ENCODE data around the gene KRTAP21-3.

DNA sequence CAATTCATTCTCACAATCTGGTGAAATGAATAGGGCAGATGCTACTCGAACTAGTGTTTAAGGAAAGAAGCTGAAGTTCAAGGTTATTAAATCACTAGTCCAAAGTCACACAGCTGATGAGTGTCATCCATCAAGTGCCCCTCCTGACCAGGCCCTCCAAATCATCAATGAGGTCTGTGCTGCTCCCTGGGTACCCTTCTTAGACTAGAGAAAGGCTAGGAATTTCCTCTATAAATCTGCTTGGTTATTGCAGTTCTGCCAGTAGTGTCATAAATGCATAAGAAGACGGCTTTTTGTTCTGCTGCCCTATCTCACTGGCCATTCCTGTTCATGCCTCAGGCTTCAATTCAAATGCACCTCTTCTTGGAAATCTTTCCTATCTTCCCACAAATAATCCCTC lies 42.2 kb upstream of the KRTAP21-3 start:
- no peak for TF ChIP-seq YY1 (IDR thresholded peaks at IDR 0.05; ENCODE audit: low read depth, low read length)
- TF ChIP-seq, protein P1, sequence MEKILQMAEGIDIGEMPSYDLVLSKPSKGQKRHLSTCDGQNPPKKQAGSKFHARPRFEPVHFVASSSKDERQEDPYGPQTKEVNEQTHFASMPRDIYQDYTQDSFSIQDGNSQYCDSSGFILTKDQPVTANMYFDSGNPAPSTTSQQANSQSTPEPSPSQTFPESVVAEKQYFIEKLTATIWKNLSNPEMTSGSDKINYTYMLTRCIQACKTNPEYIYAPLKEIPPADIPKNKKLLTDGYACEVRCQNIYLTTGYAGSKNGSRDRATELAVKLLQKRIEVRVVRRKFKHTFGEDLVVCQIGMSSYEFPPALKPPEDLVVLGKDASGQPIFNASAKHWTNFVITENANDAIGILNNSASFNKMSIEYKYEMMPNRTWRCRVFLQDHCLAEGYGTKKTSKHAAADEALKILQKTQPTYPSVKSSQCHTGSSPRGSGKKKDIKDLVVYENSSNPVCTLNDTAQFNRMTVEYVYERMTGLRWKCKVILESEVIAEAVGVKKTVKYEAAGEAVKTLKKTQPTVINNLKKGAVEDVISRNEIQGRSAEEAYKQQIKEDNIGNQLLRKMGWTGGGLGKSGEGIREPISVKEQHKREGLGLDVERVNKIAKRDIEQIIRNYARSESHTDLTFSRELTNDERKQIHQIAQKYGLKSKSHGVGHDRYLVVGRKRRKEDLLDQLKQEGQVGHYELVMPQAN (conservative IDR thresholded peaks at IDR 0.05): no peak
- no peak for TF ChIP-seq NR2C2 (IDR thresholded peaks at IDR 0.05; ENCODE audit: borderline replicate concordance, control insufficient read depth, insufficient read length, low read depth)
- TF ChIP-seq, protein P2, sequence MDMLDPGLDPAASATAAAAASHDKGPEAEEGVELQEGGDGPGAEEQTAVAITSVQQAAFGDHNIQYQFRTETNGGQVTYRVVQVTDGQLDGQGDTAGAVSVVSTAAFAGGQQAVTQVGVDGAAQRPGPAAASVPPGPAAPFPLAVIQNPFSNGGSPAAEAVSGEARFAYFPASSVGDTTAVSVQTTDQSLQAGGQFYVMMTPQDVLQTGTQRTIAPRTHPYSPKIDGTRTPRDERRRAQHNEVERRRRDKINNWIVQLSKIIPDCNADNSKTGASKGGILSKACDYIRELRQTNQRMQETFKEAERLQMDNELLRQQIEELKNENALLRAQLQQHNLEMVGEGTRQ (IDR thresholded peaks at IDR 0.05; ENCODE audit: borderline replicate concordance, low read depth, low read length): no peak
- TF ChIP-seq, protein P3, sequence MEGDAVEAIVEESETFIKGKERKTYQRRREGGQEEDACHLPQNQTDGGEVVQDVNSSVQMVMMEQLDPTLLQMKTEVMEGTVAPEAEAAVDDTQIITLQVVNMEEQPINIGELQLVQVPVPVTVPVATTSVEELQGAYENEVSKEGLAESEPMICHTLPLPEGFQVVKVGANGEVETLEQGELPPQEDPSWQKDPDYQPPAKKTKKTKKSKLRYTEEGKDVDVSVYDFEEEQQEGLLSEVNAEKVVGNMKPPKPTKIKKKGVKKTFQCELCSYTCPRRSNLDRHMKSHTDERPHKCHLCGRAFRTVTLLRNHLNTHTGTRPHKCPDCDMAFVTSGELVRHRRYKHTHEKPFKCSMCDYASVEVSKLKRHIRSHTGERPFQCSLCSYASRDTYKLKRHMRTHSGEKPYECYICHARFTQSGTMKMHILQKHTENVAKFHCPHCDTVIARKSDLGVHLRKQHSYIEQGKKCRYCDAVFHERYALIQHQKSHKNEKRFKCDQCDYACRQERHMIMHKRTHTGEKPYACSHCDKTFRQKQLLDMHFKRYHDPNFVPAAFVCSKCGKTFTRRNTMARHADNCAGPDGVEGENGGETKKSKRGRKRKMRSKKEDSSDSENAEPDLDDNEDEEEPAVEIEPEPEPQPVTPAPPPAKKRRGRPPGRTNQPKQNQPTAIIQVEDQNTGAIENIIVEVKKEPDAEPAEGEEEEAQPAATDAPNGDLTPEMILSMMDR (IDR thresholded peaks at IDR 0.05 in 2 of 3, conservative IDR thresholded peaks at IDR 0.05 in 1 of 3; ENCODE audit: control insufficient read depth in 2 of 3, extremely low read depth in 1 of 3, insufficient read depth in 1 of 3, low read depth in 3 of 3, low read length in 3 of 3): no peak
- no peak for TF ChIP-seq POLR2AphosphoS5 (IDR thresholded peaks at IDR 0.05; ENCODE audit: low read length)
- TF ChIP-seq POLR2A (IDR thresholded peaks at IDR 0.05; ENCODE audit: low read depth, low read length): no peak
- TF ChIP-seq, protein P4, sequence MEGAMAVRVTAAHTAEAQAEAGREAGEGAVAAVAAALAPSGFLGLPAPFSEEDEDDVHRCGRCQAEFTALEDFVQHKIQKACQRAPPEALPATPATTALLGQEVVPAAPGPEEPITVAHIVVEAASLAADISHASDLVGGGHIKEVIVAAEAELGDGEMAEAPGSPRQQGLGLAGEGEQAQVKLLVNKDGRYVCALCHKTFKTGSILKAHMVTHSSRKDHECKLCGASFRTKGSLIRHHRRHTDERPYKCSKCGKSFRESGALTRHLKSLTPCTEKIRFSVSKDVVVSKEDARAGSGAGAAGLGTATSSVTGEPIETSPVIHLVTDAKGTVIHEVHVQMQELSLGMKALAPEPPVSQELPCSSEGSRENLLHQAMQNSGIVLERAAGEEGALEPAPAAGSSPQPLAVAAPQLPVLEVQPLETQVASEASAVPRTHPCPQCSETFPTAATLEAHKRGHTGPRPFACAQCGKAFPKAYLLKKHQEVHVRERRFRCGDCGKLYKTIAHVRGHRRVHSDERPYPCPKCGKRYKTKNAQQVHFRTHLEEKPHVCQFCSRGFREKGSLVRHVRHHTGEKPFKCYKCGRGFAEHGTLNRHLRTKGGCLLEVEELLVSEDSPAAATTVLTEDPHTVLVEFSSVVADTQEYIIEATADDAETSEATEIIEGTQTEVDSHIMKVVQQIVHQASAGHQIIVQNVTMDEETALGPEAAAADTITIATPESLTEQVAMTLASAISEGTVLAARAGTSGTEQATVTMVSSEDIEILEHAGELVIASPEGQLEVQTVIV (IDR thresholded peaks at IDR 0.05; ENCODE audit: borderline replicate concordance, partially characterized antibody): no peak
- TF ChIP-seq NBN (IDR thresholded peaks at IDR 0.05): no peak
- TF ChIP-seq HDAC6 (IDR thresholded peaks at IDR 0.05; ENCODE audit: unreplicated experiment): no peak
- TF ChIP-seq RAD21 (IDR thresholded peaks at IDR 0.05; ENCODE audit: insufficient read depth, low read depth, low read length): no peak
- no peak for TF ChIP-seq SMC3 (IDR thresholded peaks at IDR 0.05; ENCODE audit: borderline replicate concordance, low read length)
- TF ChIP-seq SMARCA5 (IDR thresholded peaks at IDR 0.05): no peak

Measured in GM12878 (cell line).